GM21390 (cell line): ENCODE measurements around the gene APMAP.

Experiments
- ATAC-seq: cut with Tn5 transposase; IDR thresholded peaks from one replicate; pipeline ENCODE4 v1.9.1; 2021; ENCODE audit not compliant: unreplicated experiment

APMAP gene

DNA sequence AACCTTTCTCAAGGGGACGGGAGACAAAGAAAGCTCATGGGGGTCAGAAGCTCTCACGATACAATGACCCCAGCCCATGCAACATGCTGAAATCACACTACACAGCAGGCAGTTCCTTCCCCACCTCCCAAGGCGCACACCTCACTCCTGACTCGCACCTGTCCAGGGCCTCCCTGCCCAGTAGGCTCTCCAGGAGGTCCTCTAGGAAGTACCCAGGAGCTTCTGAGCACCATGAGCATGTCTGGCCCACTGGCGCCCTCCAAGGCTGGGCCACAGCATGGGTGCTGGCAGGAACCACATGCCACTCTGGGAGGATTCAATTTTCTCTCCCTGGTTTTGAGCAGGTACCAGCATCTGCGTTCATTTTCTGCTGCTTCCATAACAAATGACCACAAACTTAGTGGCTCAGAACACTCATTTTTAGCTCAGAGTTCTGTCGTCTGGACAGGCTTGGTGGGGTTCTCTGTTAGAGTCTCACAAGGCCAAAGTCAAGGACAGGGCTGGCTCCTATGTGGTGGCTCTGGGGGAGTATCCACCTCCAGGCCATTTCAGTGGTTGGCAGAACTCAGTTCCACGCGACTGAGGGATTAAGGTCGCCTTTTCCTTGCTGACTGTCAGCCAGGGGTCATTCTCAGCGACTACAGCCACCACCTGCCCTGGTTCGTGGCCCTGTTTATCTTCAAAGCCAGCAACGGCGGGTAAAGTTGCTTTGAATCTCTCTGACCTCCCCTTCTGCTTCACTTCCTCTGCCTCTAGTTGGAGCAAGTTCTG is 32.7 kb upstream of the APMAP start:
- no peak for ATAC-seq

DNA sequence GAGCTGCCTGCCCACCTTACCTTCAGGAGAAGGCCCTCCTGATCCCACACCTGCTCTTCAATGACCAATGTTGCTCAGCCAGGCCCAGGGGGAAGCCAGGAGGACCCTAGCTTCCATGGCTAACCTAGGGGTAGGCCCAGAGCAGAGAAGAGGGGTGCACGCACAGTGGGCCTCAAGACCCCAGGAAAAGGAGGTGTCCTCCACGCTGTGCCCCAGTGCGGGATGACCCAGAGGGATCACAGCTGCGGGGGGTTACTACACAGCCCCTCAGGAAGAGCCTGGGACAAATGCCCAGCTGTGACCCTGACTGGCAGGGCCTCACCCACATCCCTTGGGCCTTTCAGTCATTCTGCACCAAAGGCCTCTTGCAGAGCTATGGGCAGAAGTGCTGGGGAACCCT is 31.6 kb upstream of the APMAP start:
- no peak for ATAC-seq

DNA sequence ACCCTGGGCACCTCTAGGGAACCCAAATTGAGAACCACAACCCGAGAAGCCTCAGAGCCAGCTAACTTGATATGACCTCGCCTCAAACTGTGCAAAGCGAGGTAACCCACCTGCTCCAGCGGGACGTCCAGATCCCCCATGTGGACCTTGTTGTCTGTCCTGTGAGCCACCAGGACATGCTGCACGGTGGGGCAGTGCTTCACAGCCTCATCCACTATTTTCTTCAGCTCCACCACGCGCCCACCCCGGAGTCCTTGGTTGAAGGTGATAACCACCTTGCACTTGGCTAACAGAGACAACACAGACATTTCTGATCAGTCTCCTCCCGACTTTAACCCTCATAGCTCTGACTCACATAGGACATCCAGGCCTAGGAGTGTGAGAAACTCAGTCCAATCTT is 30.8 kb upstream of the APMAP start:
- ATAC-seq, result no peak

GRCh38 chr20:25022680-25023079 is 30.1 kb upstream of the APMAP start:
- ATAC-seq, result no peak

DNA sequence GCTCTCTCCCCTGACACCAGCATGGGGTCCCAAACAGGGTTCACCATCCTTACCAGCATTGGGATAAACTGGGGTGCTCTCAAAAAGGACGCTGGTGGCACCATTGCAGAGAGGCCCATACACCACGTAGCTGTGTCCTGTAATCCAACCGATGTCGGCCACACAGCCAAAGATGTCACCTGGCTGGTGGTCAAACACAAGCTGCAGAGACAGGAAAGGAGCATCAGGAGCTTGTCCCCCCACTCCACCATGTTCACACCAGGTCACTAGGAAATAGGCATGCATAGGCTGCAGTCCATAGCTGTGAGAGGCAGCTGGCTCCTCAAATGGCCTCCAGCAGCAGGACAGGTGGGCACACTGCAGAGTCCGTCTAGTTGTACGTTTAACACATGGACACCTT is 28.8 kb upstream of the APMAP start:
- ATAC-seq, result no peak

- no peak for ATAC-seq
Measured at GRCh38 chr20:25020901-25021301, 28.4 kb upstream of the APMAP start.

GRCh38 chr20:25020345-25020744 is 27.8 kb upstream of the APMAP start:
- ATAC-seq, result no peak

DNA sequence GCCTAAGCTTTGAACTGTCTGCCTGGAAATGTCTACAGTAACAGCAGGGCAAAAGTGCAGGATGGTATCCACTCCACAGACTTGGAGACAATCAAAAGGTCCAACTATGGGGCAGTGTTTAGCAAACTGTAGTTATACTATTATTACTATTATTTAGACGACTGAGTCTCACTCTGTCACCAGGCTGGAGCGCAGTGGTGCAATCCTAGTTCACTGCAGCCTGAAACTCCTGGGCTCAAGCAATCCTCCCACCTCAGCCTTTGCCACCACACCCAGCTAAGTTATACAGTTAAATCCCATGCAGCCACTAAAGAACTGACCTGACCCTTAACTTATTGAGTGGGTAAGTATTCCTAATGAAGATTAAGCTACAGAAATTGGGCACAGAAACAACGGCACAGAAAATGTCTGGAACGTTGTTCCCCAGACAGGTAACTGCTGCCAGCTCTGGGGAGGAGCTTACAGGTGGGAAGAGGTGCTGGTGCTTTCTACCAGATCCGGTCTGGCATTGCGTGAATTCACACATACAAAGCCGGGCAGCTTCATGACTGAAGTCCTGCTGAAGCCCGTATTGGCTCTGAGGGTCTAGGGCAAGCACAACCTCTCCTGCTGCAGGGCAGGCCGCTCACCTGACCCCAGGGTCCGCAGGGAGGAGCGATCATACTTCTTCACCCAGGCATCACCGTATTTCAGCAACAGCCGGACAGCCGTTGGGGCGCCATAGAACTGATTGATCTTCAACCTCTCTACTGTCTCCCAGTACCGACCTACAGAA is 27.0 kb upstream of the APMAP start:
- ATAC-seq, result no peak

DNA sequence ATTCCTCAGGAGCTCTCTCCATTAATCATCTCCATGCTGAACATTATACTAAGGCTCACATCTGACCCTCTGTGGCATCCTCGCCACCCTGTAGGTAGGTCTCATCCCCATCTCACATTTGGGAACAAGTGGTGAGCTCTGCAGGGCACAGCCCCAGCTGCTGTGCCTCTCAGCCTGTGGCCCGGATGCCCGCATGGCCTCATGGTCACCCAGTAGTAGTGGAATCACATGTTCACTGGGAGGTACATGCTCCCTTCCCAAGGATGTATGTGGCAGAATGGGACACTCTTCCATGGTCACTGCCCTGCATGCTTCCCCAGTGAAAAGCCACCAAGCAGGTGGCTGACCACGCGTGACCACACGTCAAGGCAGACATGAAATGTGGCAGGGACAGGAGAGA is 26.3 kb upstream of the APMAP start:
- ATAC-seq, result no peak

DNA sequence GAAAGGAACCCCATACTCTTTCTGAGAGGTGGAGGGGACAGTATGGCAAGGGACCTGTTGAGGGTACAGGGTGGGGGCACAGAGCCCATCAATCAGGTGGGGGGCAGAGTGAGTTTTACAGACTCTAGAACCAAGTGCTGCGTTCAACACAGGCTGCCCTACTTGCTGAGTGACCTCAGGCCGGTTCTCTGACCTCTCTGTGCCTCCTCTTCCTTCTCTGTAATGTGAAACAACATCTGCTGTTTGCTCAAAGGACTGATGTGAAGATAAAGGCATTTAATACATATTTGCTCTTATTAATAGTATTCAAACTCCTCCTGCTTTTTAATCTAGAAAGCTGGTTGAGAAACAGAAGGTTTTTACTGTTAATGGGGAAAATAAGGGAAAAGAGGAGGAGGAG is 25.9 kb upstream of the APMAP start:
- no peak for ATAC-seq

- no peak for ATAC-seq
Measured at GRCh38 chr20:25017257-25017803, 24.8 kb upstream of the APMAP start.

DNA sequence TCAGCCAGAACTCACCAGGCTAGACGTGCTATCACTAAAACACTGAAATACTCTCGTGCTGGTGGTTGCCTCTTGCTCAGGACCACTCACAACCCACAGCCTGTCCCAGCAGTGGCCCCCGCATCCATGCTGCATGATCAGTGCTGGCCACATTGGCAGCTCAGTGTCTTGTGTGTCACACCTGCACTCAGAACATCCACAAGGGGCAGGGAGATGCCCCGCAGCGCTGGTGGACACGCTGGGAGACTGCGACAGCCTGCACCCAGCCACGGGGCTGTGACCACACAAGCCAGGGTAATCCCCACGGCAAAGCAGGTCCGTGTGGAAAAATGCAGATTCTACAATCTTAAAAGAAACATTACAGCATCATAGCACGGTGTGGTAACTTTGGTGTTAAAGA is 23.9 kb upstream of the APMAP start:
- no peak for ATAC-seq

GRCh38 chr20:25015986-25016385 is 23.4 kb upstream of the APMAP start:
- ATAC-seq, result no peak

DNA sequence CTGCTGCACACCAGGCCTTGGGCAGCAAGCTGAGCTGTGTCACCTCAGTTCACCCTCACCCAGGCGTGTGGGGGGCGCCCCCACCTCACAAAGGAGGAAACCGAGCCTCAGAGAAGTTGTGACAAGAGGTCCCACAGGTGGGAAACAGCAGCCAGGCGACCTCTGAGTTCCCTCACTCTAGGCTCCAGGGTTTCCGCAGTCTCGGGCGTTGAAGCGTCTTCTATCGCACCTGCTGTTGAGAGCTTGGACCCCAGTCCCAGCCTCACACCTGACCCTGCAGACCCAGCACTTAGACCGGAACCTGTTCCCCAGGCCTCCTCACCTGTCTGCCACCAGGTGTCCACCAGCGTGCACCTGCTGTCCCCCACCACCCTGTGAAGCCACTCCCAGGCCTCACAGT is 22.3 kb upstream of the APMAP start:
- no peak for ATAC-seq

GRCh38 chr20:25013478-25014380 is 21.2 kb upstream of the APMAP start:
- ATAC-seq, result no peak

DNA sequence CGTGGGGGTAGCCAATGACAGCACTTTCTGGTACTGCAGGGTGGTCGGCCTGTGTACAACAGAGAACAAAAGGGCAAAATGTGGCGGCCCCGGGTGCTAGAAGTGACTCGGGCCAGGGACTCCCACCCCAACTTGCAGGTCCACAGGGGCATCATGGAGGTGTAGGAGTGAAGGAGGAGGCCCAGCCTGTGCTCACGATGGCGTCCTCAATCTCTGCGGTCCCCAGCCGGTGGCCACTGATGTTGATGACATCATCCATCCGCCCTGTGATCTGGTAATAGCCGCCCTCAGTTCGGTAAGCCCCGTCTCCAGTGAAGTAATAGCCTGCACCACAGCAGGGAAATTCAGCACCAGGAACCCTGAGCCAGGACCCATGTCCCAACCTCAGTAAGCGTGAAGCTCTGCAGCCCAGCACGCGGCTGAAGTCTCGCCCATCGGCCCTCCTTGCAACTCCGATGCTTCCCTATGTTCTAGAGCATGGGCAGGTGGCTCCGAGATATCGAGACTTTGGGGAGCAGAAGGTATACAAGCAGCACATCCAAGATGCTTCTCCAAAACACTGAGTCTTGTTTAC is 20.2 kb upstream of the APMAP start:
- ATAC-seq, result no peak

DNA sequence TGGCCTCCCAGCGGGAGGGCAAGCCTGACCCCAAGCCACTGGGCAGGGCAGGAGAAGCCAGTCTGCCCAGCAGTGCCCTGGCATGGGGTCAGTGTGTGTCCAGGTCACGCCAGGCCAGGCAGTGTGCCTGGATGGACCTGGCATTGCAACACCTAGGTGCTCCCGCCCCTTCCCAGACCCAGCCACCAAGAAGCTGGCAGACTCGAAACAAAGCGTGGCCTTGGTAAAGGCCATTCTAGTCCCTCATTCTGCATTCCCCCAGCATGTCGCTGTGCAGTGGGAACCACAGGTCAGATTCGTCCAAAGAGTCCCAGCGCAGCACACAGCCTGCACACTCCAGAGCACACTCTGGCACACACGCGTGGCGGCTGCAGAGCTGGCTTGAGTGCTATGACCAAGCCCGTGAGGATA is 19.3 kb upstream of the APMAP start:
- no peak for ATAC-seq

DNA sequence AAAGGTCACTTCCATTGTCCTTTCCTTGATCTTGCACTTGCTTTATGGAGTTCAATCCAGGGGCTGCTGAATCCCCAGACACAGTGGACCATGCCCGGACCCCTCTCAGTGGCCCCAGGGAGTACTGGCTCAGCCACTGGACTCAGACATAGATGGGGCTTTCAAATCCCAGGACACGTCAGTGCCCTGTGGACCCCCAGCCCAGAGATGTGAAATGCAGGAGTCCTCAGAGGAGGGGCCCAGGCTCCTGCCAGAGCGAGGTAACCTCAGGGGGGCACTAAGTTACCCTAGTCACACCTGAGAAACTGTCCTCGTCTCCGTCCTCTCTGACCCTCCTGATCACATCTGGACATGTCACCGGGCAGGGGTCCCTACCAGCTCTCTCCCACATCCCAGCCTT is 18.7 kb upstream of the APMAP start:
- ATAC-seq, result no peak

GRCh38 chr20:25009218-25010145 is 16.9 kb upstream of the APMAP start:
- ATAC-seq, result no peak
